Measurements from ENCODE around the gene HELZ2.

Gene HELZ2

GRCh38 chr20:63531686-63532448 is 42.2 kb downstream of the HELZ2 start:
- DNase-seq (ENCODE audit: low read depth, low spot score): no peak
- H3K4me3 ChIP-seq (ENCODE audit: low read length): no peak overlapping the region

DNA sequence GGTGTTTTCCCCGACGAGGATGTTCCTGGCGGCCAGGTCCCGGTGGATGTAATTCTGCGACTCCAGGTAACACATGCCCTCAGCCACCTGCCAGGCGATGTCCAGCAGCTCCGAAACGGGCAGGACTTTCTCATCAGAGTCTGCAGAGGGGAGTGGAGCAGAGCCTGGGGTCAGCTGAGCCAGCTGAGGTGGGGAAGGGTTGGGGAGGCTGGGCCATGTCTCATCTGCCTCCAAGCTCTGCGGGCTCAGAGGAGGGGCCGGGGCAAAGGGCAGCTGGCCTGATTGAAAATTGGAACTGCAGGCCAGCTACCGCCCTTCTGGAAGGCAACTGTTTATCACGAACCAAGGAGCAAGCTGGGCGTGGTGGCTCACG is 43.3 kb downstream of the HELZ2 start:
- DNase-seq (ENCODE audit: low read depth, low spot score): no peak
- H3K4me3 ChIP-seq (ENCODE audit: low read length): no peak overlapping the region

- no peak overlapping the region for H3K4me3 ChIP-seq (ENCODE audit: low read length)
- no peak for DNase-seq (ENCODE audit: low read depth, low spot score)
Measured at GRCh38 chr20:63529861-63530787, 43.9 kb downstream of the HELZ2 start.

DNA sequence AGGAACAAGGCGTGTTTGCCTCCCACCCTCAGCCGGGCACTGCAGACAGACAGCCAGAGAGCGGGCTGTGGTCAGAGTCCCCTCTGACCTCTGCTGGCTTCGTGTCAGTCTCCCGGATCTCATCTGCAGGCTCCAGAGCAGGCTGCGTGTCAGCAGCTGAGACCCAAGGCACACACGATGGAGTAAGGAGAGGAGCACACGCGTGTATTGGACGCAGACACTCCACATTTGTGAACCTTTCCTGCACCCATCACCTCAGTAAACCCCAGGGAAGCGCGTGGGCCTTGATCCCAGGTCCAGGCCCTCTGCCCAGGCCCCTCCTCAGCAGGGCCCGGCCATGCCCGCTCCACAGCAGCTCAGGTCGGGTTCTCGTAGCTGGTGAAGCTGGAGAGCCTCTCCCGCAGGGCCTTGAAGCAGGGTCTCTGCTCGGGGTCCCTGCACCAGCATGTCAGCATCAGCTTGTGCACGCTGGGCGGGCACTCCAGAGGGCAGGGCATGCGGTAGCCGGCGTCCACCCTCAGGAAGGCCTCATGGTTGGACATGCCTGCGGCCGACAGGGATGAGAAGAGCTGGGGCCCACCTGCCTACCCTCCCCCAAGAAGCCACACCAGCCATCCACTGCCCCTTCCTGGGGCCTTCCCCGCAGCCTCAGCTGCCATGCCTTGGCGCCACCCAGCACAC is 44.7 kb downstream of the HELZ2 start:
- DNase-seq (ENCODE audit: low read depth, low spot score): no peak
- no peak overlapping the region for H3K4me3 ChIP-seq (ENCODE audit: low read length)

DNA sequence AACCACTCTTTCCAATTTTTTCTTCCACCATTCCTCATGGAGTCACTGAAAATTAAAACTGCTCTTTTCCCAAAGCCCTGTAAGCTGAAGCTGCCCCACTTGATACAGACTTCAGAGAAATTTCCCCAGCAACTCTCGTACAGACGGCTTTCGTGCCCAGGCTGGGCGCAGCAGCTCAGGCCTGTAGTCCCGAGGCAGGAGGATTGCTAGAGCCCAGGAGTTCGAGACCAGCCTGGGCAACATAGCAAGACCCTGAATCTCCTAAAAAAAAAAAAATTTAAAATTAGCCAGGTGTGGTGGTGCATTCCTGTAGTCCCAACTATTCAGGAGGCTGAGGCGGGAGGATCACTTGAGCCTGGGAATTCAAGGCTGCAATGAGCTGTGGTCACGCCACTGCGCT is 46.9 kb downstream of the HELZ2 start:
- no peak for DNase-seq (ENCODE audit: low read depth, low spot score)

DNA sequence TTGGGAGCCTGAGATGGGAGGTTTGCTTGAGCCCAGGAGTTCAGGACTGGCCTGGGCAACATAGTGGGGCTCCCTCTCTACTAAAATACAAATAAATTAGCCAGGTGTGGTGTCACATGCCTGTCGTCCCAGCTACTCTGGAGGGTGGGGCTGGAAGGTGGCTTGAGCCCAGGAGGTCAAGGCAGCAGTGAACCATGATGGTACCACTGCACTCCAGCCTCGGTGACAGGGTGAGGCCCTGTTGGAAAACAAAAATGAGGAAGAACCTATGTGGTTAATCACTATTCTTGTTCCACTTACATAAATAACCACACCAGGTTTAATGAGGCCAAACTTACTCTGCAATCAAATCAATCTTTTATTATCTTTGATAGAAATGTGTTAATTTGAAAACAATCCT is 48.1 kb downstream of the HELZ2 start:
- no peak overlapping the region for H3K4me3 ChIP-seq (ENCODE audit: low read length)
- no peak for DNase-seq (ENCODE audit: low read depth, low spot score)

More for the DNA sequence above, 46.9 kb downstream of the HELZ2 start:
- no peak overlapping the region for H3K4me3 ChIP-seq (ENCODE audit: low read length)

DNA sequence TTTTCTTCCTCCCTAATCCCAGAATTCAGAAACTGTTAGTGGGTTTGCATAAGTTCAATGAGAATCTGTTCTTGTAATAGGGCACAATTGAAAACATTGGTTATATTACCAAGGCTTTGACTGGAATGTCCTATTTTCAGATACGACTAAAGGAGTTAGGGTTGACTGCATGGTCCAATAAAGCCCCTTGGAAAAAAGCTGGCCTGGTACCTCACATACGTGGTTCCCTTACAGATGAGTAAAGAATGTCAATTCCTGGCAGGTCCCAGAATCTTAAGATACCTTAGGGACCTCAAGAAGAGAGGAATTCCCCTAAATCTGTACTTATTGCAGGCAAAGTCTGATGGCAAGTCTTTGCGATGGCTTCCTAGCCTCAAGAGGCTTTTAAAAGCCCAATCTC is 48.9 kb downstream of the HELZ2 start:
- H3K4me3 ChIP-seq (ENCODE audit: low read length): no peak overlapping the region
- DNase-seq (ENCODE audit: low read depth, low spot score): no peak

Measured in Jurkat, Clone E6-1 (cell line).